IMR-90 (cell line): ENCODE results near the gene CRTC1. TPM values are rescaled to one million over a fixed set of nuclear protein-coding genes. Genes with fewer than 3 reads are reported as not detected.

Experiments used
- ATAC-seq: fragments of 200-7000 bp; cut with Tn5 transposase; 2 replicates; pipeline ENCODE4 v1.9.1; 2020; ENCODE audit warnings: low read depth, mild to moderate bottlenecking, moderate library complexity
- BruUV-seq: library from RNA; stranded (reverse); fragments of 400-500 nt; replicated peaks from 2 replicates; lab custom pipeline; 2021; lab: Mats Ljungman, UMichigan
- CTCF ChIA-PET: fragments of 300-600 bp; formaldehyde crosslinking; extraction: SDS; loops from one replicate; lab custom pipeline; 2021; ENCODE audit warnings: antibody characterized with exemption; lab: Yijun Ruan, JAX
- POLR2A ChIA-PET: fragments of 300-600 bp; sonication (Branson Sonifier 250); formaldehyde crosslinking; loops from one replicate; lab custom pipeline; 2022; ENCODE audit warnings: antibody characterized with exemption; ENCODE audit not compliant: unreplicated experiment; lab: Charles Lee
- DNase-seq: peaks from one replicate; pipeline ENCODE4 v3.0.0; 2013
- H2AFZ ChIP-seq: replicated peaks from 2 replicates; pipeline ENCODE3; 2013; ENCODE audit warnings: low read length, mild to moderate bottlenecking; ENCODE audit not compliant: poor library complexity
- H2AK5ac ChIP-seq: 2 replicates; pipeline ENCODE4 v1.6.1; 2013; ENCODE audit warnings: low read depth, low read length, inconsistent platforms
- H2AK9ac ChIP-seq: replicated peaks from 2 replicates; pipeline ENCODE3; 2013; ENCODE audit warnings: mild to moderate bottlenecking, low read depth, low read length, moderate library complexity; ENCODE audit not compliant: poor library complexity
- H2BK120ac ChIP-seq: 2 replicates; pipeline ENCODE4 v1.6.1; 2013; ENCODE audit warnings: low read depth, low read length, inconsistent platforms
- H2BK15ac ChIP-seq: 3 replicates; pipeline ENCODE4 v1.6.1; 2013; ENCODE audit warnings: low read depth, low read length, inconsistent platforms
- H2BK20ac ChIP-seq: 2 replicates; pipeline ENCODE4 v1.6.1; 2013; ENCODE audit warnings: low read depth, mild to moderate bottlenecking, inconsistent platforms, low read length, moderate library complexity
- H2BK5ac ChIP-seq: 2 replicates; pipeline ENCODE4 v1.6.1; 2013; ENCODE audit warnings: mild to moderate bottlenecking, low read depth, low read length, inconsistent platforms; ENCODE audit not compliant: poor library complexity, severe bottlenecking
- H3K14ac ChIP-seq: replicated peaks from 2 replicates; pipeline ENCODE4 v1.6.1; 2013; ENCODE audit warnings: low read depth, low read length, inconsistent platforms
- H3K18ac ChIP-seq: 2 replicates; pipeline ENCODE4 v1.6.1; 2013; ENCODE audit warnings: low read depth, low read length, control low read depth
- H3K23ac ChIP-seq: 2 replicates; pipeline ENCODE4 v1.6.1; 2013; ENCODE audit warnings: low read depth, low read length, inconsistent platforms
- H3K27ac ChIP-seq: 2 replicates; pipeline ENCODE4 v1.5.1; 2013; ENCODE audit warnings: mild to moderate bottlenecking, control low read depth, low read length; ENCODE audit not compliant: insufficient read depth
- H3K27me3 ChIP-seq: 2 replicates; pipeline ENCODE4 v1.6.1; 2013; ENCODE audit warnings: low read length; ENCODE audit not compliant: control insufficient read depth, insufficient read depth
- H3K36me3 ChIP-seq: 2 replicates; pipeline ENCODE4 v1.6.1; 2013; ENCODE audit warnings: low read length, mixed read lengths; ENCODE audit not compliant: control insufficient read depth, insufficient read depth
- H3K4ac ChIP-seq: 2 replicates; pipeline ENCODE4 v1.6.1; 2013; ENCODE audit warnings: low read depth, low read length, inconsistent platforms
- H3K4me1 ChIP-seq: 2 replicates; pipeline ENCODE4 v1.6.1; 2013; ENCODE audit warnings: low read length, mixed read lengths; ENCODE audit not compliant: control insufficient read depth, insufficient read depth
- H3K4me2 ChIP-seq: 2 replicates; pipeline ENCODE4 v1.6.1; 2013; ENCODE audit warnings: low read depth, mild to moderate bottlenecking, control low read depth, low read length, moderate library complexity
- H3K4me3 ChIP-seq: 2 replicates; pipeline ENCODE4 v1.5.1; 2013; ENCODE audit warnings: low read depth, mild to moderate bottlenecking, control low read depth, low read length, moderate library complexity; ENCODE audit not compliant: insufficient read depth
- H3K56ac ChIP-seq: 2 replicates; pipeline ENCODE4 v1.6.1; 2013; ENCODE audit warnings: low read length, inconsistent platforms; ENCODE audit not compliant: insufficient read depth; ENCODE audit errors: extremely low read depth
- H3K79me1 ChIP-seq, 2 experiments: 2 replicates each; pipeline ENCODE4 v1.6.1; 2013; ENCODE audit warnings: low read length in 2 of 2, inconsistent platforms in 1 of 2, low read depth in 1 of 2
- H3K9ac ChIP-seq: 2 replicates; pipeline ENCODE4 v1.6.1; 2013; ENCODE audit warnings: low read depth, low read length, control low read depth
- H3K9me1 ChIP-seq: 2 replicates; pipeline ENCODE4 v1.6.1; 2013; ENCODE audit warnings: low read length, inconsistent platforms; ENCODE audit not compliant: insufficient read depth
- H3K9me3 ChIP-seq: 2 replicates; pipeline ENCODE4 v1.6.1; 2013; ENCODE audit warnings: low read length; ENCODE audit not compliant: control insufficient read depth, insufficient read depth
- H4K20me1 ChIP-seq: 2 replicates; pipeline ENCODE4 v1.6.1; 2013; ENCODE audit warnings: low read length, inconsistent platforms; ENCODE audit not compliant: insufficient read depth
- H4K5ac ChIP-seq: 2 replicates; pipeline ENCODE4 v1.6.1; 2013; ENCODE audit warnings: mild to moderate bottlenecking, low read depth, low read length, control low read depth
- H4K8ac ChIP-seq, 2 experiments: 2 replicates each; pipeline ENCODE4 v1.6.1; 2013; ENCODE audit warnings: low read depth in 2 of 2, low read length in 2 of 2, control low read depth in 1 of 2, inconsistent platforms in 1 of 2
- H4K91ac ChIP-seq: 2 replicates; pipeline ENCODE4 v1.6.1; 2013; ENCODE audit warnings: low read depth, low read length, inconsistent platforms; ENCODE audit not compliant: insufficient read depth
- FOS ChIP-seq: fragments of 150-350 bp; IDR thresholded peaks from 2 replicates; pipeline ENCODE4 v1.6.1; 2016; ENCODE audit warnings: low read depth, low read length
- RCOR1 ChIP-seq: IDR thresholded peaks from 2 replicates; pipeline ENCODE4 v1.6.1; 2012; ENCODE audit warnings: mild to moderate bottlenecking, low read length, improper control_type of control experiment; ENCODE audit not compliant: insufficient replicate concordance
- SMC3 ChIP-seq: fragments of 150-350 bp; IDR thresholded peaks from 2 replicates; pipeline ENCODE4 v1.6.1; 2016; ENCODE audit warnings: low read depth, mild to moderate bottlenecking, antibody characterized with exemption, low read length, moderate library complexity
- WGBS, 2 experiments: methylation state at CpG; one replicate each; pipeline versions ENCODE4 v1.1.5 to v1.1.7; 2013; ENCODE audit warnings: missing lambda C conversion rate in 2 of 2; ENCODE audit not compliant: insufficient read length in 1 of 2; ENCODE audit errors: extremely low coverage in 2 of 2; 5-methylcytosine and 5-hydroxymethylcytosine counted together
- dilution Hi-C: fragments of 300-500 bp; cut with HindIII; formaldehyde crosslinking; loops from one replicate; pipeline ENCODE4 v1.14.3; 2018; ENCODE audit warnings: low sequenced_read_pairs; ENCODE audit not compliant: unreplicated experiment
- in situ Hi-C: fragments of 300-500 bp; cut with MboI; formaldehyde crosslinking; loops from 3 replicates; pipeline ENCODE4 v1.14.3; 2019; ENCODE audit warnings: low sequenced_read_pairs, inconsistent platforms, mixed read lengths
- intact Hi-C: fragments of 100-400 bp; cut with micrococcal nuclease; formaldehyde crosslinking; loops from 2 replicates; pipeline ENCODE4 v1.10.0; 2022
- polyA plus RNA-seq, 3 experiments: library from polyadenylated mRNA; depleted of rRNA; stranded (reverse); fragments of >200 nt; gene quantifications; 2 replicates each; pipeline ENCODE4 v1.2.3, GENCODE V29; 2012; ENCODE audit warnings: low replicate concordance in 1 of 3
- total RNA-seq: library from RNA; depleted of rRNA; stranded (reverse); fragments of >200 nt; gene quantifications from 2 replicates; pipeline ENCODE4 v1.2.3, GENCODE V29; 2012

The CRTC1 gene
- total and polyA plus RNA-seq, 2 of the 4 experiments (the other 2 are of a cell fraction): 0.18 to 5.7 TPM

GRCh38 chr19:18746401-18747325 lies 63.2 kb downstream of the CRTC1 start:
- no peak overlapping the region for H2BK15ac ChIP-seq
- no peak overlapping the region for H4K91ac ChIP-seq
- no peak overlapping the region for H3K4me3 ChIP-seq
- ChIA-PET POLR2A (no interaction called here), CTCF (interaction anchor here (0.6 kb wide), 1 partner anchor 22 kb away, joined by 4 read pairs; no protein-coding TSS in a partner anchor)
- in situ Hi-C loops: no loop called here
- ATAC-seq (no peak), DNase-seq (no peak)
- H2BK5ac ChIP-seq: no peak overlapping the region
- H2AK5ac ChIP-seq: no peak overlapping the region
- no peak overlapping the region for H3K4ac ChIP-seq
- no peak overlapping the region for H2AK9ac ChIP-seq
- H3K9me1 ChIP-seq: 0 out of 2 replicates have a peak, but pooled peaks cover 3% of the 10 kb centered on the region
- TF ChIP-seq RCOR1 (no peak), SMC3 (no peak), FOS (no peak)
- H3K56ac ChIP-seq: no peak overlapping the region
- no peak overlapping the region for H2BK120ac ChIP-seq
- H2AFZ ChIP-seq: no peak overlapping the region
- intact Hi-C loops: no loop called here
- no peak overlapping the region for H3K4me2 ChIP-seq
- H3K9me3 ChIP-seq: no peaks in the 10 kb centered on the region
- no peak overlapping the region for H3K27ac ChIP-seq
- H3K4me1 ChIP-seq: peaks cover 7% of the 10 kb centered on the region; the same call in 1 of the 2 replicates
- WGBS, 2 experiments: 62% methylated on average over 6 of the region's 29 CpGs; no CpG with 5 or more reads in 1 of the 2 experiments
- H3K27me3 ChIP-seq: no peaks in the 10 kb centered on the region
- no peak overlapping the region for H3K18ac ChIP-seq
- H3K23ac ChIP-seq: no peak overlapping the region
- no peak overlapping the region for H4K8ac ChIP-seq
- H3K9ac ChIP-seq: no peak overlapping the region
- H3K79me1 ChIP-seq: peaks cover 0 to 4% of the 10 kb centered on the region in 2 experiments; a peak in 1 of 4 replicates
- dilution Hi-C loops: no loop called here
- H2BK20ac ChIP-seq: no peak overlapping the region
- no peak overlapping the region for H3K14ac ChIP-seq
- H3K36me3 ChIP-seq: peaks cover 12% of the 10 kb centered on the region; the same call in 1 of the 2 replicates
- no TSS peak for BruUV-seq
- peaks cover 10% of the 10 kb centered on the region for H4K20me1 ChIP-seq
- no peak overlapping the region for H4K5ac ChIP-seq
